Sigmoid colon (tissue), 7 donors: ENCODE measurements around the gene SCPEP1. TPM values are rescaled to one million over a fixed set of nuclear protein-coding genes. Genes with fewer than 3 reads are reported as not detected.

Source experiments
- DNase-seq: peaks from one replicate; pipeline ENCODE4 v3.0.0-alpha.2; 2019
- H3K27ac ChIP-seq, 4 donors: fragments of 200-600 bp; sonication (generic); one replicate each; pipeline ENCODE4 v1.5.1; 2016 to 2019; ENCODE audit warnings: mild to moderate bottlenecking in 1 of 4
- H3K27me3 ChIP-seq, 3 donors: fragments of 200-600 bp; sonication (generic); one replicate each; pipeline ENCODE4 v1.5.1; 2019; ENCODE audit warnings: mild to moderate bottlenecking in 1 of 3
- H3K36me3 ChIP-seq, 4 donors: fragments of 200-600 bp; sonication (generic); one replicate each; pipeline ENCODE4 v1.5.1; 2016 to 2019
- H3K4me1 ChIP-seq, 4 donors: fragments of 200-600 bp; sonication (generic); one replicate each; pipeline ENCODE4 v1.5.1; 2017 to 2019
- H3K4me3 ChIP-seq, 4 donors: fragments of 200-600 bp; sonication (generic); one replicate each; pipeline ENCODE4 v1.5.1; 2017 to 2019; ENCODE audit warnings: mild to moderate bottlenecking in 2 of 4, moderate library complexity in 1 of 4
- H3K9me3 ChIP-seq, 4 donors: fragments of 200-600 bp in 3 of 4; sonication (generic) in 3 of 4; one replicate each; pipeline versions ENCODE4 v1.5.1 to v1.6.1; 2013 to 2019
- EP300 ChIP-seq, 4 donors: sonication (generic); formaldehyde crosslinking; IDR thresholded peaks; one replicate each; pipeline ENCODE4 v1.6.1; 2017; ENCODE audit warnings: antibody characterized with exemption in 4 of 4
- POLR2A ChIP-seq, 2 donors: fragments of 450-650 bp; IDR thresholded peaks; one replicate each; pipeline ENCODE4 v1.6.1; 2016; ENCODE audit warnings: antibody characterized with exemption in 2 of 2, mild to moderate bottlenecking in 2 of 2, moderate library complexity in 2 of 2
- POLR2AphosphoS5 ChIP-seq, 4 donors: sonication (generic); formaldehyde crosslinking; IDR thresholded peaks; one replicate each; pipeline ENCODE4 v1.6.1; 2017; ENCODE audit warnings: antibody characterized with exemption in 4 of 4
- WGBS, 2 donors: extraction: QIAGEN DNeasy Blood & Tissue Kit; methylation state at CpG; one replicate each; pipeline ENCODE4 v1.1.7; 2013; 5-methylcytosine and 5-hydroxymethylcytosine counted together
- intact Hi-C: fragments of 100-400 bp; cut with DNase I; formaldehyde crosslinking; loops from one replicate; pipeline ENCODE4 v1.15.1; 2023
- polyA plus RNA-seq, 3 donors: library from polyadenylated mRNA; stranded (reverse); fragments of 200-250 nt; gene quantifications; one replicate each; pipeline ENCODE4 v1.2.3, GENCODE V29; 2013
- total RNA-seq, 4 donors: library from RNA; depleted of rRNA; stranded (reverse); fragments of >200 nt; gene quantifications; one replicate each; pipeline ENCODE4 v1.1.0, GENCODE V29; 2016
- TF ChIP-seq, protein P1 (sequence below), 4 experiments: fragments of 450-650 bp in 3 of 4; fragments of 200-600 bp in 1 of 4; IDR thresholded peaks; one replicate each; pipeline ENCODE4 v1.5.1; 2016 to 2019; ENCODE audit warnings: antibody characterized with exemption in 4 of 4, mild to moderate bottlenecking in 3 of 4, moderate library complexity in 2 of 4
- donor health status: healthy with polysubstance abuse.
- donor health status: Bipolar disorder and iron deficiency.
- donor health status: healthy.

Gene SCPEP1
- total and polyA plus RNA-seq, 7 donors: 19.8 to 141 (median 77.8) TPM

DNA sequence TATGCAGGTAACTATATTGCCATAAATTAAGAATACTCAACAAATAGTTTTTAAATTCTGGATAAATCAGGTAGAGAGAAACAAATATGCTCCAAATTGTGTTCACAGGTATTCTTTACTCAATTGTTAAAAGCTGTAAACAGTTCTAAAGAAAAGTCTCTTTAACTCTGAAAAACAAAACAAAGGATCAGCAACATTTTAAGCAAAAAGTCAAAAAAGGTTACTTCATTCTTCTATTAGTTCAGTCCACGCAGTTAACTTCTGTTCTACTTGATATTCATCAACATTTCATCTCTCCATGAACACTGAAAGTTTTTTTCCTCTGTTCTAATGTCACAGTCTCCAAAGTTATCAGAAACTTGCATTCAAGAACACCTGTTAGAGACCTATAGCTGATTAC, 47.9 kb downstream of the SCPEP1 start:
- Histone ChIP-seq H3K9me3 (no peaks in the 10 kb centered on the region), H3K4me3 (no peak overlapping the region), H3K36me3 (no peaks in the 10 kb centered on the region), H3K27me3 (no peaks in the 10 kb centered on the region), H3K27ac (no peak overlapping the region), H3K4me1 (peaks cover 0 to 17% (median 3%) of the 10 kb centered on the region in 4 donors)
- DNase-seq: no peak
- 76 to 93% methylated on average over 1 of the region's 1 CpG for WGBS, 2 donors
- intact Hi-C loops: no loop called here
- TF ChIP-seq POLR2AphosphoS5 (IDR thresholded peaks at IDR 0.05) (no peak), POLR2A (IDR thresholded peaks at IDR 0.05) (no peak), EP300 (IDR thresholded peaks at IDR 0.05) (no peak)
- TF ChIP-seq, protein P1, sequence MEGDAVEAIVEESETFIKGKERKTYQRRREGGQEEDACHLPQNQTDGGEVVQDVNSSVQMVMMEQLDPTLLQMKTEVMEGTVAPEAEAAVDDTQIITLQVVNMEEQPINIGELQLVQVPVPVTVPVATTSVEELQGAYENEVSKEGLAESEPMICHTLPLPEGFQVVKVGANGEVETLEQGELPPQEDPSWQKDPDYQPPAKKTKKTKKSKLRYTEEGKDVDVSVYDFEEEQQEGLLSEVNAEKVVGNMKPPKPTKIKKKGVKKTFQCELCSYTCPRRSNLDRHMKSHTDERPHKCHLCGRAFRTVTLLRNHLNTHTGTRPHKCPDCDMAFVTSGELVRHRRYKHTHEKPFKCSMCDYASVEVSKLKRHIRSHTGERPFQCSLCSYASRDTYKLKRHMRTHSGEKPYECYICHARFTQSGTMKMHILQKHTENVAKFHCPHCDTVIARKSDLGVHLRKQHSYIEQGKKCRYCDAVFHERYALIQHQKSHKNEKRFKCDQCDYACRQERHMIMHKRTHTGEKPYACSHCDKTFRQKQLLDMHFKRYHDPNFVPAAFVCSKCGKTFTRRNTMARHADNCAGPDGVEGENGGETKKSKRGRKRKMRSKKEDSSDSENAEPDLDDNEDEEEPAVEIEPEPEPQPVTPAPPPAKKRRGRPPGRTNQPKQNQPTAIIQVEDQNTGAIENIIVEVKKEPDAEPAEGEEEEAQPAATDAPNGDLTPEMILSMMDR (IDR thresholded peaks at IDR 0.05): no peak

DNA sequence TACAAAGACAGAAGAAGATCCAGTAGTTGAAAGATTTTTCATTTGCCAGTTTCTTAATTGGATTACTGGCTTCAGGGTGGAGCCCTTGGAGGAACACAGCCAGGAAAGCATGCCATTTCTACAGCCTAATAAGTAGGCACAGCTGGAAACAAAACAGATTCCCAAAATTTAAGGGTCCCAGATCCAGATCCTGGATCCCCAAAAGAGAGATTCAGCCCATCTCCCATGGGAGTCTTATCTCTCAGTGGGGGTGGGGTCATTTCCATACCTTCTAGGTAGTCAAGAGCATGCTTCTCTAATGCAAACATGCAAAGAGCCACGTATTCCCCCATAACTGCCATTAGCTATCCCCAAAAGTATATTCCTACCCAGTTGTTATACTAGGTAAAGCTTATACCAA, 49.9 kb downstream of the SCPEP1 start:
- no peaks in the 10 kb centered on the region for H3K36me3 ChIP-seq
- peaks cover 0 to 16% (median 7%) of the 10 kb centered on the region in 4 donors for H3K4me1 ChIP-seq
- intact Hi-C loops: no loop called here
- TF ChIP-seq EP300 (IDR thresholded peaks at IDR 0.05): no peak
- no peak for TF ChIP-seq POLR2AphosphoS5 (IDR thresholded peaks at IDR 0.05)
- TF ChIP-seq, protein P1 (IDR thresholded peaks at IDR 0.05): no peak
- TF ChIP-seq POLR2A (IDR thresholded peaks at IDR 0.05): no peak
- H3K27ac ChIP-seq: no peak overlapping the region
- H3K27me3 ChIP-seq: no peaks in the 10 kb centered on the region
- WGBS, 2 donors: 94 to 95% methylated on average over 1 of the region's 1 CpG
- no peak for DNase-seq
- no peaks in the 10 kb centered on the region for H3K9me3 ChIP-seq
- no peak overlapping the region for H3K4me3 ChIP-seq

DNA sequence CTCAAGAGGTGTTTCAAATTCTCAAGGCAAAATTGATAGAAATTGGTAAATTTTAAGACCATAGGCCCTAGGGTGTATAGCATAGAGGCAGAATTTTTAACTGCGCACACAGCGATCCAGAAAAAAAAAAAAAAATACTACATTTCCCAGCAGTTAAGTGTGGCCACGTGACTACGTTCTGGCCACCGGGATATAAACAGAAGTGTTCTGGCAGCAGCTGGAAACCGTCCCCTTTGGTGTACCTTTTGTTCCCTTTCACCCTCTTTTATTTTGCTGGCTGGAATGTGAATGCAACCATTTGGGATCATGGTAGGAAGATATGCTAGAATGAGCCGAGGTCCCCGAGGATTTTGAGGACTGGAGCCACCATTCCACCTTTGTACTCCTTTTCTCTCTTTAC, 54.4 kb downstream of the SCPEP1 start:
- Histone ChIP-seq H3K9me3 (no peaks in the 10 kb centered on the region), H3K36me3 (no peaks in the 10 kb centered on the region), H3K27me3 (no peaks in the 10 kb centered on the region), H3K4me3 (no peak overlapping the region), H3K27ac (peak overlapping the region; percentile 81 to 87 (median 84)), H3K4me1 (peaks cover 0 to 60% (median 32%) of the 10 kb centered on the region in 4 donors)
- WGBS, 2 donors: 10 to 49% methylated on average over 8 of the region's 8 CpGs
- DNase-seq: peak; percentile 93
- peak in 3 of 4 donors; percentile 6 to 82 (median 66) for TF ChIP-seq EP300 (IDR thresholded peaks at IDR 0.05)
- peak; percentile 46 to 82 (median 69) for TF ChIP-seq POLR2AphosphoS5 (IDR thresholded peaks at IDR 0.05)
- TF ChIP-seq, protein P1 (IDR thresholded peaks at IDR 0.05): no peak
- no peak for TF ChIP-seq POLR2A (IDR thresholded peaks at IDR 0.05)
- intact Hi-C loops: loop anchor here (5.0 kb wide), 1 partner anchor 55 kb away; the partner anchor contains the start of gene AKAP1

DNA sequence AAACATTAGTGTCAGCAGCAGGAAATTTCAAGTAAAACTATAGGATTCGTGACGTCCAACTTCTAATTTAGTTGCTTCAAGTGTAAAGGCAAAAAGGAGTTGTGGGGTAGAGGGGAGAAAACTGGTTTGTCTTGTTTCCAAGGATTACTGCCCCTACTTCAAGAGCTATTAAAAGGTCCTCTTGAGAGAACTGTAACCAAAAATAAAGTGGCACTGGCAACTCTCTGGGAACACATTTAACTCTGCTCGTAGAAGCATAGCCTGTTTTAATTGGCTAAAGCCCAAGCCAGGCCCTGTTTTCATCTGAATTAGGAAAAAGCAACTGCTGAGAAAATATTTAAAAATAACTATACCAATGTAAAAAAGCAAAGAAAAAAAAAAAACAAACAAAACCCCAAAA, 55.4 kb downstream of the SCPEP1 start:
- no peak for DNase-seq
- TF ChIP-seq POLR2AphosphoS5 (IDR thresholded peaks at IDR 0.05) (peak in 2 of 4 donors; percentile 6 to 25), POLR2A (IDR thresholded peaks at IDR 0.05) (no peak)
- intact Hi-C loops: loop anchor here (5.0 kb wide), 1 partner anchor 54 kb away; the partner anchor contains the start of gene AKAP1
- peak overlapping the region; percentile 81 to 87 (median 84) for H3K27ac ChIP-seq
- no peaks in the 10 kb centered on the region for H3K27me3 ChIP-seq
- 8 to 32% methylated on average over 3 of the region's 3 CpGs for WGBS, 2 donors
- peaks cover 0 to 61% (median 32%) of the 10 kb centered on the region in 4 donors for H3K4me1 ChIP-seq
- no peaks in the 10 kb centered on the region for H3K9me3 ChIP-seq
- H3K4me3 ChIP-seq: no peak overlapping the region
- H3K36me3 ChIP-seq: no peaks in the 10 kb centered on the region

DNA sequence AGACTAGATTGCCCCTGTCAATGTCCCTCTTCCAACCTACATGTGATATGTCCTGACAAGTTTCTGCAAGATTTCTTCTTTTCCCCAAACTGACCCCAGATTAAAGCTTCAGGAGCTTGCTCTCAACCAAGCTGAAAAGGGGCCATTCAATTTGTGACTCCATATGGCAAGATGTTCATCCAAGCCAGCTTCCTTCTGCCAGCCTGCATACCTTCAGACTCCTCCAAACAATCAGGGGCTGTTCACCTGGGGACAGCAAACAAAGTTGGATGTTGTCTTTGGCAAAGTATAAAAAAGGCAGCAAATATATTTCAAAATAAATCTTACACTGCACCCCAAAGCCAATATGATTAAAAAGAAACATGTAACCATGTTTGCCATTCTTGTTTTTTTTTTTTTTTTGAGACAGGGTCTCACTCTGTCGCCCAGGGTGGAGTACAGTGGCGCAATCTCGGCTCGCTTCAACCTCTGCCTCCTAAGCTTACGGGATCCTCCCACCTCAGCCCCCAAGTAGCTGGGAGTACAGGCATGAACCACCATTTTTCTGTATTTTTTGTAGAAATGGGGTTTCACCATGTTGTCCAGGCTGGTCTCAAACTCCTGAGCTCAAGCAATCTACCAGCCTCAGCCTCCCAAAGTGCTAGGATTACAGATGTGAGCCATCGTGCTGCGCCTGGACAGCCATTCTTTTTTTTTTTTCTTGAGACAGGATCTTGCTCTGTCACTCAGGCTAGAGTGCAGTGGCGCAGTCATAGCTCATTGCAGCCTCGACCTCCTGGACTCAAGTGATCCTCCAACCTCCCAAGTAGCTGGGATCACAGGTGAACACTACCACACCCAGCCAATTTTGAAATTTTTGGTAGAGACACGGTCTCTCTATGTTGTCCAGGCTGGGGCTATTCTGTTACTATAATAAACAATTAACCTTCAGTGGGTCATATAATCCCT, 57.1 kb downstream of the SCPEP1 start:
- Histone ChIP-seq H3K36me3 (no peaks in the 10 kb centered on the region), H3K4me3 (no peak overlapping the region), H3K27me3 (no peaks in the 10 kb centered on the region), H3K9me3 (no peaks in the 10 kb centered on the region), H3K4me1 (peaks cover 0 to 61% (median 32%) of the 10 kb centered on the region in 4 donors), H3K27ac (peak overlapping the region in 1 of 4 donors; percentile 82)
- 32 to 75% methylated on average over 10 of the region's 10 CpGs for WGBS, 2 donors
- TF ChIP-seq, protein P1 (IDR thresholded peaks at IDR 0.05): no peak
- TF ChIP-seq POLR2AphosphoS5 (IDR thresholded peaks at IDR 0.05) (no peak), POLR2A (IDR thresholded peaks at IDR 0.05) (no peak), EP300 (IDR thresholded peaks at IDR 0.05) (no peak)
- DNase-seq: no peak
- intact Hi-C loops: loop anchor here (5.0 kb wide), 1 partner anchor 52 kb away; the partner anchor contains the start of gene AKAP1
